PFSK-1 (cell line): ENCODE results near the gene ZCCHC2.

ENCODE experiments used
- POLR2AphosphoS5 ChIP-seq: IDR thresholded peaks from 2 replicates; pipeline ENCODE4 v1.6.1; 2012; ENCODE audit warnings: low read depth, mild to moderate bottlenecking, control low read depth, low read length, moderate library complexity
- TAF1 ChIP-seq: IDR thresholded peaks from 2 replicates; pipeline ENCODE4 v1.6.1; 2012; ENCODE audit warnings: low read length, control low read depth, borderline replicate concordance; ENCODE audit not compliant: insufficient read depth

- TF ChIP-seq POLR2AphosphoS5 (no peak), TAF1 (no peak)
These were observed 20.2 kb downstream of the ZCCHC2 start for GRCh38 chr18:62543021-62543420.
